Measurements from ENCODE around the gene TREM2. TPM values are rescaled to one million over a fixed set of nuclear protein-coding genes. Genes with fewer than 3 reads are reported as not detected.

TREM2 gene
- not detected in 2 replicates for total RNA-seq
- long read RNA-seq, result 0 reads

DNA sequence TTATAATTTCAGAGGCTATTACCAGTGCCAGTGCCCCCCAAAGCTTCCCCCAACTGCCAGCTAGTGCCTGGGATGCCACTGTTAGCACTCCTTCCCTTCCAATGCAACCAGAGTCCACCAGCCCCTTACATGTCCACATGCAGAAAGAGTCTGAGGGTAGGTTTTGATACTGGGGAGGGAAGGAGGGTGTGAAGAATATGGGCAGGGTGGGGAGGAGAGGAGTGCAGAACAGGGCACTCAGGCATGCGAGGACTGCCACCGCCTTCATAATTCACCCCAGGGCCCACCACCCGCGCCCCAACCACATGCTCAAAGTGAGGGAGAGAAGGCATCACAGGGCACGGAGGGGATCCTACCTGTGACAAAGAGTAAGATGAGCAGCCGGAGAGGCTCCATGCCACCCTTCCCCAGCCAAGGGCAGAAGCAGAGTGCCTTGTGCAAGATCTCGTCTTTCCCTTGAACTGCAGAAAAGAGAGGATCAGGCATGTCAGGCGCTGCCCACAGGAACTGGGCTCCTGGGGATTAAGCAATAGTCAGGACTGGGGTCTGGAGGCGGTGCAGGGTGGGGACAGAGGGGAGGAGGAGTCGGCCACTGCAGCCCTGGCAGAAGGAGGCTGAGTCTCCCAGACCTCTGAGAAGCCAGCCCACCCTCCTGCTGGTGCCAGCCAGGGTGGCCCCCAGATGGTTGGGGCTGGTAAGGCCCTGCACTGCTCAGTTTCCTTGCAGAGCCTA is at the start of gene TREM2:
TSS of gene TREM2 (minus strand) at position 430 of the 732 bp plus-strand sequence. CDS start at position 396, 34 bp downstream.
- DNase-seq (ENCODE audit: low read depth, low spot score), result no peak
- Mint-ChIP-seq H3K4me3 (no peak within 1 kb of the TSS), H3K4me1 (no peaks in the 10 kb centered on the region), H3K27me3 (ENCODE audit: low read depth) (peaks cover 22% of the 10 kb centered on the region), H3K36me3 (ENCODE audit: low read depth) (no peaks in the 10 kb centered on the region), H3K9me3 (no peaks in the 10 kb centered on the region), H3K27ac (ENCODE audit: unreplicated experiment) (no peak within 1 kb of the TSS)
- TF ChIP-seq, protein P1, sequence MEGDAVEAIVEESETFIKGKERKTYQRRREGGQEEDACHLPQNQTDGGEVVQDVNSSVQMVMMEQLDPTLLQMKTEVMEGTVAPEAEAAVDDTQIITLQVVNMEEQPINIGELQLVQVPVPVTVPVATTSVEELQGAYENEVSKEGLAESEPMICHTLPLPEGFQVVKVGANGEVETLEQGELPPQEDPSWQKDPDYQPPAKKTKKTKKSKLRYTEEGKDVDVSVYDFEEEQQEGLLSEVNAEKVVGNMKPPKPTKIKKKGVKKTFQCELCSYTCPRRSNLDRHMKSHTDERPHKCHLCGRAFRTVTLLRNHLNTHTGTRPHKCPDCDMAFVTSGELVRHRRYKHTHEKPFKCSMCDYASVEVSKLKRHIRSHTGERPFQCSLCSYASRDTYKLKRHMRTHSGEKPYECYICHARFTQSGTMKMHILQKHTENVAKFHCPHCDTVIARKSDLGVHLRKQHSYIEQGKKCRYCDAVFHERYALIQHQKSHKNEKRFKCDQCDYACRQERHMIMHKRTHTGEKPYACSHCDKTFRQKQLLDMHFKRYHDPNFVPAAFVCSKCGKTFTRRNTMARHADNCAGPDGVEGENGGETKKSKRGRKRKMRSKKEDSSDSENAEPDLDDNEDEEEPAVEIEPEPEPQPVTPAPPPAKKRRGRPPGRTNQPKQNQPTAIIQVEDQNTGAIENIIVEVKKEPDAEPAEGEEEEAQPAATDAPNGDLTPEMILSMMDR (conservative IDR thresholded peaks at IDR 0.05), result no peak

DNA sequence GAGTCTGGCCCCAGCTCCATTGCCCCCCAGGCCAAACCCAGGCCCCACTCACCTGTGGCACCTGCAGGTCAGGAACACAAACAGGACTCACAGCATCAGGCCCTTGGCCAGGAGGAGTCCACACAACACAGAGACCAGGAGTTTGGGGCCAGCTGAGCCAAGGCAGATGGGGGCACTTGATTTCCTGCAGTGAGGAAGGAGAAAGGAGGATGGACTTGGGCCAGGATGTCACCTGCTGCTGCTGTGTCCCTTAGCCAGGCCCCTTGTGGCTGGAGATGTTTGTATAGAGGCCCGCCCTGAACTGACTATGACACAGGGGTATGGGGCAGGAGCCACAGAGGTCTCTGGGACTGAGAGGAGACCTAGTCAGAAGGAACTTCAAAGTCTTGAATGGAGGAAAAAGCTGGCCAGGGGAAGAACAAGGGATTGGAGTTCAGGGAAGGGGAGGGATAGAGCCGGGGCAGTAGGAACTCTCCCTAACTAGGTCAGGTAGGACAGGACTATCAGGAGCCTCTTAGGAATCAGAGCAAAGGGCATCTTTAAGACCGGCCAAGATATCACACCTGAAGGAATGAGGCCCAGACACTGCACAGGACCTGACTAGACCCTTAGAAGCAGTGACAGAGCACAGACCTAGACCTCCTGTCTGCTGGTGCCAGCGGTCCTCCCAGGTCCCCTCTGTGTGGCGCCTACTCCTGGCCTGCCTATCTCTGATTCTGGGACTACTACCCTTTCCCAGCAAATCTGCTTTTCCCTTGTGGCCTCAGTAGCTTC is 46.8 kb upstream of the TREM2 start:
- H3K27me3 Mint-ChIP-seq (ENCODE audit: low read depth), result peaks cover 34% of the 10 kb centered on the region
- TF ChIP-seq, protein P1 (conservative IDR thresholded peaks at IDR 0.05), result no peak
- H3K9me3 Mint-ChIP-seq, result peaks cover 3% of the 10 kb centered on the region
- no peaks in the 10 kb centered on the region for H3K4me1 Mint-ChIP-seq
- DNase-seq (ENCODE audit: low read depth, low spot score), result no peak
- peaks cover 2% of the 10 kb centered on the region for H3K36me3 Mint-ChIP-seq (ENCODE audit: low read depth)
- H3K4me3 Mint-ChIP-seq, result no peak overlapping the region
- H3K27ac Mint-ChIP-seq (ENCODE audit: unreplicated experiment), result no peak overlapping the region

DNA sequence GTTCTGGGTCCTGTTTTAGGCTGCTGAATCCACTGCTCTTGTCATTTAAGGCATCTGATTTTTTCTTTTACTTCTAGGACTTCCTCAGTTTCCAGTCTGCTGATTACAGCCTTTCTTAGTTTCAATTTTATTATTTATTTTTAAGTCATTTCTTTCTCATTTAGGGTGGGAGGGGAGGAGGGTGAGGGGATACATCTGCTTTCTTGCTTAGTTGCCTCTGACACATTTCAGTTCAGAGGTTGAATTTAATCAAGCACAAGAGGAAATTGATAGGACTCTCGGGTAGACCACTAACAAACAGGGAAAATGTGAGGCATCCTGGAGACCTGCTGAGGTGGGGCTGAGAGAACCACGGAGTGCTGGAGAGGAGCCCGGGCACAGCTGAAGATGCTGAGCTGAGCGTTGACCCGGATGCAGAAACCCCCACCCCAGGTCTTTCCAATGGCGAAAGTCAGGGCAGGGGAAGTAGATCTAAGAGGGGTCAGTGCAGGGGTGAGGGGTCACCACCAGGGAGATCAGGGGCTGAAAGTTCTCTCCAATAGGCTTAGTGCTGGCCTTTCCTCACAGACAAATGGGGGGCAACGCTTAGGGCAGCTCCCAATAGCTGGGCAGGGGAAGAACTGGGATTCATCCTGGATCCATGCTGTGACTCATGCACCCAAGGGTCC is 45.7 kb upstream of the TREM2 start:
- Mint-ChIP-seq H3K27me3 (ENCODE audit: low read depth) (peaks cover 26% of the 10 kb centered on the region), H3K9me3 (peaks cover 3% of the 10 kb centered on the region), H3K4me1 (no peaks in the 10 kb centered on the region), H3K4me3 (no peak overlapping the region), H3K27ac (ENCODE audit: unreplicated experiment) (no peak overlapping the region), H3K36me3 (ENCODE audit: low read depth) (peaks cover 2% of the 10 kb centered on the region)
- no peak for DNase-seq (ENCODE audit: low read depth, low spot score)
- TF ChIP-seq, protein P1 (conservative IDR thresholded peaks at IDR 0.05), result no peak

DNA sequence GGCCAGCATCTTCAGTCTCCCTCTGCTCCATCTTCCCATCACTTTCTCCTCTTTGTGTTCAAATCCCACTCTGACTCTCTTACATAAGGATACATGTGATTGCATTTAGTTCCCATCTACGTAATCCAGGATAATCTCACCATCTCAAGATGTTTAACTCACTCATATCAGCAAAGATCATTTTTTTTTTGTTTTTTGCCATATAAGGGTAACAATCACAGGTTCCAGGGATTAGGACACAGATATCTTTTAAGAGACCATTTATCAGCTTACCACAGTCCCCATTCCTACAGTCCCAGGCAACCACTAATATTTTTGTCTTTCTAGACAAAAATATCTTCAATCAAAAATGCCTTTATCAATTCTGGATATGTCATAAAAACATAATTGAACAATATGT is 41.2 kb upstream of the TREM2 start:
- Mint-ChIP-seq H3K4me1 (no peaks in the 10 kb centered on the region), H3K27me3 (ENCODE audit: low read depth) (peaks cover 2% of the 10 kb centered on the region), H3K9me3 (peaks cover 3% of the 10 kb centered on the region)

DNA sequence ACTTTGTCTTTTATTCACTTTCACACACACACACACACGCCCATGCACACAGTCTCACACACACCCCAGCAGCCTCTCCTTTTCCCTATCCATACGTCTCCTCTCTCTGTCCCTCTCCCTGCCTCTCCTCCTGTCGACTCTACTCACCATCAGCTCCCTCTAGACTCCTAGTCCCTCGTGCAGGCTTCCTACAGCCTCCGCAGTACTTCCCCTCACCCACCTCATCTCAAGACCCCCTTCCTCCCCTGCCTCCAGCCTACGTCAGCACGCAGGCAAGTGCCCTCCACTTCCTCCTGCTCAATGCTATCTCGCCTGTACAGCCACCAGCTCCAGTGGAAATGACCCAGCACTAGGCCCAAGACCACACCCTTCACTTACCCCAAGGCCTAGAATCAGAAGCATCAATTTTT is 38.9 kb upstream of the TREM2 start:
- no peak overlapping the region for H3K4me3 Mint-ChIP-seq
- peaks cover 9% of the 10 kb centered on the region for H3K27me3 Mint-ChIP-seq (ENCODE audit: low read depth)
- TF ChIP-seq, protein P1 (conservative IDR thresholded peaks at IDR 0.05), result no peak
- no peak for DNase-seq (ENCODE audit: low read depth, low spot score)
- H3K9me3 Mint-ChIP-seq, result no peaks in the 10 kb centered on the region
- no peaks in the 10 kb centered on the region for H3K36me3 Mint-ChIP-seq (ENCODE audit: low read depth)
- H3K27ac Mint-ChIP-seq (ENCODE audit: unreplicated experiment), result no peak overlapping the region
- H3K4me1 Mint-ChIP-seq, result no peaks in the 10 kb centered on the region

More for the DNA sequence above, 41.2 kb upstream of the TREM2 start:
- H3K27ac Mint-ChIP-seq (ENCODE audit: unreplicated experiment), result no peak overlapping the region
- DNase-seq (ENCODE audit: low read depth, low spot score), result no peak
- peaks cover 2% of the 10 kb centered on the region for H3K36me3 Mint-ChIP-seq (ENCODE audit: low read depth)
- no peak overlapping the region for H3K4me3 Mint-ChIP-seq
- TF ChIP-seq, protein P1 (conservative IDR thresholded peaks at IDR 0.05), result no peak
